Measurements from ENCODE around the gene RERGL.
"Not testable (repeated sequence)": the region's sequence is repeated elsewhere in the genome, so short reads cannot be mapped to it uniquely, and the experiment has no call there.

The RERGL gene

GRCh38 chr12:18090093-18090492, at the start of gene RERGL:
Gene RERGL (minus strand): TSS chr12:18090193. CDS start chr12:18090140, 53 bp downstream.
- DNase-seq (ENCODE audit: low spot score), result no peak

- no peak for DNase-seq (ENCODE audit: low spot score)
Measured at GRCh38 chr12:18139254-18139653, 49.3 kb upstream of the RERGL start.

GRCh38 chr12:18135509-18135908, 45.5 kb upstream of the RERGL start:
- no peak for DNase-seq (ENCODE audit: low spot score)

- no peak for DNase-seq (ENCODE audit: low spot score)
Measured at GRCh38 chr12:18135086-18135485, 45.1 kb upstream of the RERGL start.

GRCh38 chr12:18130851-18131250, 40.9 kb upstream of the RERGL start:
- DNase-seq (ENCODE audit: low spot score), result no peak

GRCh38 chr12:18123707-18124106, 33.7 kb upstream of the RERGL start:
- DNase-seq (ENCODE audit: low spot score), result no peak

GRCh38 chr12:18120899-18121298, 30.9 kb upstream of the RERGL start:
- no peak for DNase-seq (ENCODE audit: low spot score)

GRCh38 chr12:18108611-18109010, 18.6 kb upstream of the RERGL start:
- no peak for DNase-seq (ENCODE audit: low spot score)

- no peak for DNase-seq (ENCODE audit: low spot score)
Measured at GRCh38 chr12:18103624-18104023, 13.6 kb upstream of the RERGL start.

- DNase-seq (ENCODE audit: low spot score), result no peak
Measured at GRCh38 chr12:18101043-18101442, 11.1 kb upstream of the RERGL start.

- DNase-seq (ENCODE audit: low spot score), result no peak
Measured at GRCh38 chr12:18084080-18084479, 5.9 kb downstream of the RERGL start.

- no peak for DNase-seq (ENCODE audit: low spot score)
Measured at GRCh38 chr12:18079541-18080246, 10.3 kb downstream of the RERGL start.

GRCh38 chr12:18074001-18074400, 16.0 kb downstream of the RERGL start:
- no peak for DNase-seq (ENCODE audit: low spot score)

- no peak for DNase-seq (ENCODE audit: low spot score)
Measured at GRCh38 chr12:18072723-18073122, 17.3 kb downstream of the RERGL start.

GRCh38 chr12:18071336-18071735, 18.7 kb downstream of the RERGL start:
- DNase-seq (ENCODE audit: low spot score), result no peak

GRCh38 chr12:18068355-18068754, 21.6 kb downstream of the RERGL start:
- DNase-seq (ENCODE audit: low spot score), result no peak

- DNase-seq (ENCODE audit: low spot score), result no peak
Measured at GRCh38 chr12:18066666-18067065, 23.3 kb downstream of the RERGL start.

- not testable (repeated sequence) for DNase-seq (ENCODE audit: low spot score)
Measured at GRCh38 chr12:18062867-18063266, 27.1 kb downstream of the RERGL start.

- no peak for DNase-seq (ENCODE audit: low spot score)
Measured at GRCh38 chr12:18057051-18057450, 32.9 kb downstream of the RERGL start.

GRCh38 chr12:18054925-18055619, 34.9 kb downstream of the RERGL start:
- DNase-seq (ENCODE audit: low spot score), result no peak

- DNase-seq (ENCODE audit: low spot score), result no peak
Measured at GRCh38 chr12:18045446-18045992, 44.5 kb downstream of the RERGL start.

GRCh38 chr12:18040060-18040742, 49.8 kb downstream of the RERGL start:
- not testable (repeated sequence) for DNase-seq (ENCODE audit: low spot score)
